Measurements from ENCODE around the gene KRTAP4-4.
"Not testable (repeated sequence)": the region's sequence is repeated elsewhere in the genome, so short reads cannot be mapped to it uniquely, and the experiment has no call there.

KRTAP4-4 gene

GRCh38 chr17:41153856-41154255, 6.7 kb downstream of the KRTAP4-4 start:
- DNase-seq (ENCODE audit: extremely low read depth, insufficient read length): no peak
- H3K27me3 ChIP-seq (replicated peaks; ENCODE audit: control insufficient read depth, insufficient read depth, low read length): no peaks in the 10 kb centered on the region

GRCh38 chr17:41151525-41151924, 9.0 kb downstream of the KRTAP4-4 start:
- TF ChIP-seq CTCF (IDR thresholded peaks at IDR 0.05; ENCODE audit: insufficient read depth, low read length, poor library complexity, severe bottlenecking): no peak
- Histone ChIP-seq H3K36me3 (ENCODE audit: control insufficient read depth, insufficient read depth, low read length) (no peaks in the 10 kb centered on the region), H3K27me3 (replicated peaks; ENCODE audit: control insufficient read depth, insufficient read depth, low read length) (no peaks in the 10 kb centered on the region), H3K4me3 (replicated peaks; ENCODE audit: low read depth, low read length) (no peak overlapping the region)
- no peak for DNase-seq (ENCODE audit: extremely low read depth, insufficient read length)

More at GRCh38 chr17:41153856-41154255, 6.7 kb downstream of the KRTAP4-4 start:
- no peaks in the 10 kb centered on the region for H3K36me3 ChIP-seq (ENCODE audit: control insufficient read depth, insufficient read depth, low read length)
- TF ChIP-seq CTCF (IDR thresholded peaks at IDR 0.05; ENCODE audit: insufficient read depth, low read length, poor library complexity, severe bottlenecking): no peak
- H3K4me3 ChIP-seq (replicated peaks; ENCODE audit: low read depth, low read length): no peak overlapping the region

- TF ChIP-seq CTCF (IDR thresholded peaks at IDR 0.05; ENCODE audit: insufficient read depth, low read length, poor library complexity, severe bottlenecking): no peak
- Histone ChIP-seq H3K4me3 (replicated peaks; ENCODE audit: low read depth, low read length) (no peak overlapping the region), H3K36me3 (ENCODE audit: control insufficient read depth, insufficient read depth, low read length) (no peaks in the 10 kb centered on the region), H3K27me3 (replicated peaks; ENCODE audit: control insufficient read depth, insufficient read depth, low read length) (no peaks in the 10 kb centered on the region)
- no peak for DNase-seq (ENCODE audit: extremely low read depth, insufficient read length)
Measured at GRCh38 chr17:41150026-41150425, 10.5 kb downstream of the KRTAP4-4 start.

- Histone ChIP-seq H3K4me3 (replicated peaks; ENCODE audit: low read depth, low read length) (no peak within 1 kb of the TSS), H3K27me3 (replicated peaks; ENCODE audit: control insufficient read depth, insufficient read depth, low read length) (no peaks in the 10 kb centered on the region), H3K36me3 (ENCODE audit: control insufficient read depth, insufficient read depth, low read length) (no peaks in the 10 kb centered on the region)
- no peak for DNase-seq (ENCODE audit: extremely low read depth, insufficient read length)
- no peak for TF ChIP-seq CTCF (IDR thresholded peaks at IDR 0.05; ENCODE audit: insufficient read depth, low read length, poor library complexity, severe bottlenecking)
Measured at GRCh38 chr17:41149652-41149985, 10.9 kb downstream of the KRTAP4-4 start, which contains the start of gene KRTAP4-5. KRTAP4-5 (minus strand) TSS chr17:41149825; CDS start chr17:41149767, 58 bp downstream.

- not testable (repeated sequence) for H3K27me3 ChIP-seq (replicated peaks; ENCODE audit: control insufficient read depth, insufficient read depth, low read length); DNase-seq (ENCODE audit: extremely low read depth, insufficient read length); H3K36me3 ChIP-seq (ENCODE audit: control insufficient read depth, insufficient read depth, low read length); H3K4me3 ChIP-seq (replicated peaks; ENCODE audit: low read depth, low read length)
Measured at GRCh38 chr17:41148971-41149651, 11.4 kb downstream of the KRTAP4-4 start.

GRCh38 chr17:41147531-41148204, 12.9 kb downstream of the KRTAP4-4 start:
- Histone ChIP-seq H3K27me3 (replicated peaks; ENCODE audit: control insufficient read depth, insufficient read depth, low read length) (no peaks in the 10 kb centered on the region), H3K4me3 (replicated peaks; ENCODE audit: low read depth, low read length) (no peak overlapping the region)
- no peak for TF ChIP-seq CTCF (IDR thresholded peaks at IDR 0.05; ENCODE audit: insufficient read depth, low read length, poor library complexity, severe bottlenecking)

More at GRCh38 chr17:41147531-41148204, 12.9 kb downstream of the KRTAP4-4 start:
- H3K36me3 ChIP-seq (ENCODE audit: control insufficient read depth, insufficient read depth, low read length): no peaks in the 10 kb centered on the region
- no peak for DNase-seq (ENCODE audit: extremely low read depth, insufficient read length)

All from GM06990 (cell line).